Measurements from ENCODE around the gene SYCP1. TPM values are rescaled to one million over a fixed set of nuclear protein-coding genes. Genes with fewer than 3 reads are reported as not detected.

The SYCP1 gene
- total and polyA plus RNA-seq, 2 of the 13 experiments (the other 11 are each of a cell fraction or from before 2014, with no cell fraction given) = not detected

DNA sequence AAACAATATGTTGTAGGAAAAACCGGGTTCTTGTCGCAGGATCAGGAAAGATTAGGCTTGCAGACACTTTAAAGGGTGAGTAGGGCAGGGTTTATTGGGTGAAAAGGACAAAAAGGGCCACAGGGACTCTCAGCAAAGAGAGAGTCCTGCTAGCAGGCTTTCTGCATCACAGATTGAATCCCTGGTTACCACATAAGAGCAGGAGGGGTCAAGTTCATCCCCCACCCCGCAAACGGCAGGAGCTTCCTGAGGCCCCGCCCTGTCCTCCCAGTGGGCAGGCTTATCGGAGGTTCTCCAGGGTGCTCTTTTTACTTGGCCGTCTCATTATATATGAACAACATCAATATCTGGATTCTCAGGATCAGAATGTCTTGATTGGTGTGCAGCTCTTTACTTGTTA is 47.7 kb downstream of the SYCP1 start:
- in situ Hi-C loops (cut with HindIII; ENCODE audit: extremely low pct_ligation_motif_present, low pct_unique_long_range_greater_than_20kb) = no loop called here
- FAIRE-seq (no peak), DNase-seq (ENCODE audit: low spot score) (no peak), ATAC-seq (no peak)
- Histone ChIP-seq H3K4me3 (replicated peaks in 1 of 3; ENCODE audit: insufficient read depth in 1 of 3, low read depth in 2 of 3, low read length in 3 of 3) (no peak overlapping the region), H3K4me1 (ENCODE audit: insufficient read depth, low read length) (no peaks in the 10 kb centered on the region), H2AFZ (ENCODE audit: low read length) (no peak overlapping the region), H3K9ac (ENCODE audit: insufficient read depth, low read depth, low read length) (no peak overlapping the region), H3K4me2 (ENCODE audit: low read depth, low read length) (no peak overlapping the region), H3K27me3 (ENCODE audit: control insufficient read depth in 1 of 2, insufficient read depth in 2 of 2, low read length in 2 of 2) (peaks cover 2 to 6% of the 10 kb centered on the region in 2 experiments; a peak in 2 of 5 replicates), H3K36me3 (replicated peaks in 1 of 2; ENCODE audit: control insufficient read depth in 1 of 2, insufficient read depth in 2 of 2, low read length in 2 of 2) (no peaks in the 10 kb centered on the region), H4K20me1 (ENCODE audit: insufficient read depth, low read length) (no peaks in the 10 kb centered on the region), H3K27ac (ENCODE audit: extremely low read length, insufficient read depth, low read length) (no peak overlapping the region), H3K79me2 (ENCODE audit: insufficient read depth, low read length) (no peaks in the 10 kb centered on the region), H3K9me3 (ENCODE audit: low read length) (peaks cover 7% of the 10 kb centered on the region; the same call in 1 of the 2 replicates)
- intact Hi-C loops (cut with micrococcal nuclease; ENCODE audit: unreplicated experiment) = no loop called here
- CTCF ChIA-PET (ENCODE audit: low intra/inter-chr PET ratio, low total read pairs) = no interaction called here
- POLR2A ChIA-PET = no interaction called here
- TF ChIP-seq ZNF501 (CRISPR knock-in tag; IDR thresholded peaks at IDR 0.05) (no peak), RFX3 (CRISPR knock-in tag; IDR thresholded peaks at IDR 0.05) (no peak)
- no TSS peak for BruUV-seq (replicated peaks)
- under 1% methylated on average over 6 of the region's 7 CpGs for WGBS (ENCODE audit: low lambda C conversion rate)

DNA sequence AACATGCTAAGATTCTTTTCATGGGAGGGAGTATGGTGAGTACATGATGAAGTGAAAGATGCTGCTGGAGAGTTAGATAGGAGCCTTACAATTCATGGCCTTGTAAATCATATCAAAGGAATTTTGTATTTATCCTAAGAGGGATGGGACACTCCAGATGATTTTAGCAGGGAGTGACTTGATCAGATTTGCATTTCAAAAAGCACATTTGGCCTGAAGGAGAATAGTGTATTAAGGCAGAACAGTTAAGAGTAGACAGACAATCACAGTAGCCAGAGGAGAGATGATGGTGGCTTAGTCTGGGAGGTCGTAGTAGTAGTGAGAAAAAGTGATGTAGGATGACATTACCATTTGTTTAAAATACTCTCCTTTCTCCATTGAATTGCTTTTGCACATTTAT is 48.8 kb downstream of the SYCP1 start:
- ChIA-PET CTCF (ENCODE audit: low intra/inter-chr PET ratio, low total read pairs) (no interaction called here), POLR2A (no interaction called here)
- Histone ChIP-seq H3K9me3 (ENCODE audit: low read length) (peaks cover 7% of the 10 kb centered on the region; the same call in 1 of the 2 replicates), H3K79me2 (ENCODE audit: insufficient read depth, low read length) (no peaks in the 10 kb centered on the region), H3K36me3 (replicated peaks in 1 of 2; ENCODE audit: control insufficient read depth in 1 of 2, insufficient read depth in 2 of 2, low read length in 2 of 2) (no peaks in the 10 kb centered on the region), H3K9ac (ENCODE audit: insufficient read depth, low read depth, low read length) (no peak overlapping the region), H3K27ac (ENCODE audit: extremely low read length, insufficient read depth, low read length) (no peak overlapping the region), H3K4me1 (ENCODE audit: insufficient read depth, low read length) (no peaks in the 10 kb centered on the region), H3K4me3 (replicated peaks in 1 of 3; ENCODE audit: insufficient read depth in 1 of 3, low read depth in 2 of 3, low read length in 3 of 3) (no peak overlapping the region), H3K27me3 (ENCODE audit: control insufficient read depth in 1 of 2, insufficient read depth in 2 of 2, low read length in 2 of 2) (peaks cover 2 to 6% of the 10 kb centered on the region in 2 experiments; a peak in 2 of 5 replicates), H3K4me2 (ENCODE audit: low read depth, low read length) (no peak overlapping the region), H4K20me1 (ENCODE audit: insufficient read depth, low read length) (no peaks in the 10 kb centered on the region), H2AFZ (ENCODE audit: low read length) (no peak overlapping the region)
- in situ Hi-C loops (cut with HindIII; ENCODE audit: extremely low pct_ligation_motif_present, low pct_unique_long_range_greater_than_20kb) (no loop called here), intact Hi-C loops (cut with micrococcal nuclease; ENCODE audit: unreplicated experiment) (no loop called here)
- DNase-seq (ENCODE audit: low spot score) (no peak), ATAC-seq (no peak), FAIRE-seq (no peak)
- no TSS peak for BruUV-seq (replicated peaks)
- TF ChIP-seq SIN3A (IDR thresholded peaks at IDR 0.05; ENCODE audit: borderline replicate concordance, low read depth, low read length) (no peak), ZNF773 (CRISPR knock-in tag; IDR thresholded peaks at IDR 0.05; ENCODE audit: borderline replicate concordance) (no peak), ATF1 (CRISPR knock-in tag; IDR thresholded peaks at IDR 0.05) (no peak), ARNT2 (CRISPR knock-in tag; IDR thresholded peaks at IDR 0.05; ENCODE audit: low read depth) (no peak), HOXA7 (CRISPR knock-in tag; IDR thresholded peaks at IDR 0.05) (no peak), ZNF749 (CRISPR knock-in tag; IDR thresholded peaks at IDR 0.05; ENCODE audit: borderline replicate concordance) (no peak), HIVEP1 (CRISPR knock-in tag; IDR thresholded peaks at IDR 0.05) (no peak), ZNF562 (CRISPR knock-in tag; IDR thresholded peaks at IDR 0.05; ENCODE audit: borderline replicate concordance) (no peak)
- TF ChIP-seq, protein P1, sequence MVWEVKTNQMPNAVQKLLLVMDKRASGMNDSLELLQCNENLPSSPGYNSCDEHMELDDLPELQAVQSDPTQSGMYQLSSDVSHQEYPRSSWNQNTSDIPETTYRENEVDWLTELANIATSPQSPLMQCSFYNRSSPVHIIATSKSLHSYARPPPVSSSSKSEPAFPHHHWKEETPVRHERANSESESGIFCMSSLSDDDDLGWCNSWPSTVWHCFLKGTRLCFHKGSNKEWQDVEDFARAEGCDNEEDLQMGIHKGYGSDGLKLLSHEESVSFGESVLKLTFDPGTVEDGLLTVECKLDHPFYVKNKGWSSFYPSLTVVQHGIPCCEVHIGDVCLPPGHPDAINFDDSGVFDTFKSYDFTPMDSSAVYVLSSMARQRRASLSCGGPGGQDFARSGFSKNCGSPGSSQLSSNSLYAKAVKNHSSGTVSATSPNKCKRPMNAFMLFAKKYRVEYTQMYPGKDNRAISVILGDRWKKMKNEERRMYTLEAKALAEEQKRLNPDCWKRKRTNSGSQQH (CRISPR knock-in tag; IDR thresholded peaks at IDR 0.05; ENCODE audit: low read depth) = no peak
- TF ChIP-seq, protein P2, sequence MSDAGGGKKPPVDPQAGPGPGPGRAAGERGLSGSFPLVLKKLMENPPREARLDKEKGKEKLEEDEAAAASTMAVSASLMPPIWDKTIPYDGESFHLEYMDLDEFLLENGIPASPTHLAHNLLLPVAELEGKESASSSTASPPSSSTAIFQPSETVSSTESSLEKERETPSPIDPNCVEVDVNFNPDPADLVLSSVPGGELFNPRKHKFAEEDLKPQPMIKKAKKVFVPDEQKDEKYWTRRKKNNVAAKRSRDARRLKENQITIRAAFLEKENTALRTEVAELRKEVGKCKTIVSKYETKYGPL (CRISPR knock-in tag; IDR thresholded peaks at IDR 0.05) = no peak
- TF ChIP-seq, protein P3, sequence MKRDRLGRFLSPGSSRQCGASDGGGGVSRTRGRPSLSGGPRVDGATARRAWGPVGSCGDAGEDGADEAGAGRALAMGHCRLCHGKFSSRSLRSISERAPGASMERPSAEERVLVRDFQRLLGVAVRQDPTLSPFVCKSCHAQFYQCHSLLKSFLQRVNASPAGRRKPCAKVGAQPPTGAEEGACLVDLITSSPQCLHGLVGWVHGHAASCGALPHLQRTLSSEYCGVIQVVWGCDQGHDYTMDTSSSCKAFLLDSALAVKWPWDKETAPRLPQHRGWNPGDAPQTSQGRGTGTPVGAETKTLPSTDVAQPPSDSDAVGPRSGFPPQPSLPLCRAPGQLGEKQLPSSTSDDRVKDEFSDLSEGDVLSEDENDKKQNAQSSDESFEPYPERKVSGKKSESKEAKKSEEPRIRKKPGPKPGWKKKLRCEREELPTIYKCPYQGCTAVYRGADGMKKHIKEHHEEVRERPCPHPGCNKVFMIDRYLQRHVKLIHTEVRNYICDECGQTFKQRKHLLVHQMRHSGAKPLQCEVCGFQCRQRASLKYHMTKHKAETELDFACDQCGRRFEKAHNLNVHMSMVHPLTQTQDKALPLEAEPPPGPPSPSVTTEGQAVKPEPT (CRISPR knock-in tag; IDR thresholded peaks at IDR 0.05; ENCODE audit: low read depth) = no peak
- WGBS (ENCODE audit: low lambda C conversion rate) = 12% methylated on average over 1 of the region's 1 CpG
